ENCODE results near the gene FGFR3.
"Not testable (repeated sequence)": the region's sequence is repeated elsewhere in the genome, so short reads cannot be mapped to it uniquely, and the experiment has no call there.

DNA sequence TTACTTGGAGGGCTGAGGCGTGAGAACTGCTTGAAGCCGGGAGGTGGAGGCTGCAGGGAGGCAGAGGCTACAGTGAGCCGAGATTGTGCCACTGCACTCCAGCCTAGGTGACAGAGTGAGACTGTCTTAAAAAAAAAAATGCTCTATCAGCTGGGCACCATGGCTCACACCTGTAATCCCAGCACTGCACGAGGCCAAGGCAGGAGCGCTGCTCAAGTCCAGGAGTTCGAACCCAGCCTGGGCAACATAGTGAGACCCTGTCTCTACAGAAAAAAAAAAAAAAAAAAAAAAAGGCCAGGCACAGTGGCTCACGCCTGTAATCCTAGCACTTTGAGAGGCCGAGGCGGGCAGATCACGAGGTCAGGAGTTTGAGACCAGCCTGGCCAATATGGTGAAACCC, 51.5 kb downstream of the FGFR3 start:
- not testable (repeated sequence) for TF ChIP-seq EZH2phosphoT487 (IDR thresholded peaks at IDR 0.05; ENCODE audit: insufficient read depth, low read depth); EZH2 (IDR thresholded peaks at IDR 0.05; ENCODE audit: insufficient read depth, poor library complexity, severe bottlenecking)
